HepG2 (cell line): ENCODE data around the gene GJD3. TPM values are rescaled to one million over a fixed set of nuclear protein-coding genes. Genes with fewer than 3 reads are reported as not detected.
A peak's percentile ranks its signal among the peaks of the same experiment; 100 is the strongest.

Experiments used
- ASH2L ChIP-seq: fragments of 300-600, 200-600 bp; sonication (generic); IDR thresholded peaks from 2 replicates; pipeline ENCODE4 v1.7.0; 2017; ENCODE audit warnings: low read depth, mild to moderate bottlenecking, moderate library complexity, mixed read lengths, low read length; ENCODE audit not compliant: insufficient read length
- FOXP4 ChIP-seq: sonication (generic); formaldehyde crosslinking; IDR thresholded peaks from 2 replicates; pipeline ENCODE4 v1.4.0; 2020; ENCODE audit warnings: missing genetic modification reagents
- HNF1A ChIP-seq, 2 experiments: sonication (generic) in 1 of 2; formaldehyde crosslinking in 1 of 2; IDR thresholded peaks; 2 replicates each; pipeline versions ENCODE4 v1.4.0 to v1.6.1; 2016 to 2020; ENCODE audit warnings: borderline replicate concordance in 1 of 2, low read depth in 1 of 2, mild to moderate bottlenecking in 1 of 2, missing genetic modification reagents in 1 of 2
- HNRNPH1 ChIP-seq: fragments of 200-400 bp; formaldehyde crosslinking; optimal IDR thresholded peaks from 2 replicates; pipeline ENCODE3; 2017; ENCODE audit warnings: mild to moderate bottlenecking, low read depth, low read length
- HOXA7 ChIP-seq: sonication (generic); formaldehyde crosslinking; IDR thresholded peaks from 2 replicates; pipeline ENCODE4 v1.8.1; 2022; ENCODE audit warnings: mild to moderate bottlenecking, missing genetic modification reagents, moderate library complexity
- MAFG ChIP-seq: sonication (generic); formaldehyde crosslinking; IDR thresholded peaks from 2 replicates; pipeline ENCODE4 v1.5.1; 2020; ENCODE audit warnings: mild to moderate bottlenecking, missing genetic modification reagents
- SOX5 ChIP-seq: IDR thresholded peaks from 2 replicates; pipeline ENCODE4 v1.6.1; 2016; ENCODE audit warnings: borderline replicate concordance
- SRSF9 ChIP-seq: fragments of 200-400 bp; formaldehyde crosslinking; IDR thresholded peaks from 2 replicates; pipeline ENCODE4 v1.6.1; 2018; ENCODE audit warnings: borderline replicate concordance, mild to moderate bottlenecking, low read depth, low read length; ENCODE audit not compliant: insufficient read depth, poor library complexity, severe bottlenecking
- TEAD2 ChIP-seq: sonication (generic); formaldehyde crosslinking; IDR thresholded peaks from 2 replicates; pipeline ENCODE4 v1.9.0; 2021; ENCODE audit warnings: missing genetic modification reagents
- ZBTB7B ChIP-seq: sonication (generic); formaldehyde crosslinking; IDR thresholded peaks from 2 replicates; pipeline ENCODE4 v1.4.0; 2020; ENCODE audit warnings: missing genetic modification reagents
- ZNF354B ChIP-seq: sonication (generic); formaldehyde crosslinking; IDR thresholded peaks from 2 replicates; pipeline ENCODE4 v1.8.0; 2022; ENCODE audit warnings: mild to moderate bottlenecking, missing genetic modification reagents
- ZNF432 ChIP-seq: sonication (generic); formaldehyde crosslinking; IDR thresholded peaks from 2 replicates; pipeline ENCODE4 v1.5.0; 2020; ENCODE audit warnings: missing genetic modification reagents, mild to moderate bottlenecking, borderline replicate concordance
- ZNF670 ChIP-seq: sonication (generic); formaldehyde crosslinking; IDR thresholded peaks from 2 replicates; pipeline ENCODE4 v1.8.0; 2022; ENCODE audit warnings: mild to moderate bottlenecking, missing genetic modification reagents, borderline replicate concordance
- polyA plus RNA-seq, 8 experiments: library from polyadenylated mRNA; depleted of rRNA in 3 of 8; stranded (reverse) in 7 of 8; unstranded in 1 of 8; fragments of >200 nt; fragmentation: Illumina TruSeq in 4 of 8; extraction: Trizol in 4 of 8; gene quantifications; 2 replicates each; pipeline versions ENCODE4 v1.2.1 to v1.2.3, GENCODE V29; 2011 to 2016; ENCODE audit warnings: low read depth in 4 of 8, missing spikeins in 1 of 8, mixed read lengths in 1 of 8; ENCODE audit not compliant: insufficient read depth in 1 of 8
- total RNA-seq, 5 experiments: library from RNA; depleted of rRNA; stranded (reverse); fragments of >200 nt; fragmentation: Illumina TruSeq; extraction: Trizol; gene quantifications; 2 replicates each; pipeline ENCODE4 v1.2.3, GENCODE V29; 2016; ENCODE audit warnings: low read depth in 1 of 5
- TF ChIP-seq, protein P1 (sequence below): sonication (generic); formaldehyde crosslinking; IDR thresholded peaks from 2 replicates; pipeline ENCODE4 v1.9.0; 2022; ENCODE audit warnings: low read depth, missing genetic modification reagents
- TF ChIP-seq, protein P2 (sequence below): sonication (generic); formaldehyde crosslinking; IDR thresholded peaks from 2 replicates; pipeline ENCODE4 v1.5.0; 2020; ENCODE audit warnings: mild to moderate bottlenecking, missing genetic modification reagents
- TF ChIP-seq, protein P3 (sequence below): sonication (generic); formaldehyde crosslinking; IDR thresholded peaks from 2 replicates; pipeline ENCODE4 v1.5.0; 2020; ENCODE audit warnings: missing genetic modification reagents

Gene GJD3
- total and polyA plus RNA-seq, 2 of the 13 experiments (the other 11 are each of a cell fraction or from before 2014, with no cell fraction given): not detected

- TF ChIP-seq, protein P1, sequence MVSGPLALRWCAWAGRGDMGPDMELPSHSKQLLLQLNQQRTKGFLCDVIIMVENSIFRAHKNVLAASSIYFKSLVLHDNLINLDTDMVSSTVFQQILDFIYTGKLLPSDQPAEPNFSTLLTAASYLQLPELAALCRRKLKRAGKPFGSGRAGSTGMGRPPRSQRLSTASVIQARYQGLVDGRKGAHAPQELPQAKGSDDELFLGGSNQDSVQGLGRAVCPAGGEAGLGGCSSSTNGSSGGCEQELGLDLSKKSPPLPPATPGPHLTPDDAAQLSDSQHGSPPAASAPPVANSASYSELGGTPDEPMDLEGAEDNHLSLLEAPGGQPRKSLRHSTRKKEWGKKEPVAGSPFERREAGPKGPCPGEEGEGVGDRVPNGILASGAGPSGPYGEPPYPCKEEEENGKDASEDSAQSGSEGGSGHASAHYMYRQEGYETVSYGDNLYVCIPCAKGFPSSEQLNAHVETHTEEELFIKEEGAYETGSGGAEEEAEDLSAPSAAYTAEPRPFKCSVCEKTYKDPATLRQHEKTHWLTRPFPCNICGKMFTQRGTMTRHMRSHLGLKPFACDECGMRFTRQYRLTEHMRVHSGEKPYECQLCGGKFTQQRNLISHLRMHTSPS (CRISPR knock-in tag): no peak; the same call in 1 of the 2 replicates
- TF ChIP-seq HNF1A (IDR thresholded peaks at IDR 0.05; ENCODE audit: low read depth) (no peak), HNF1A (CRISPR knock-in tag; IDR thresholded peaks at IDR 0.05; ENCODE audit: borderline replicate concordance) (peak; percentile 55; the same call in 1 of the 2 replicates), ZBTB7B (CRISPR knock-in tag) (peak; percentile 72; the same call in 1 of the 2 replicates), ASH2L (no peak), FOXP4 (CRISPR knock-in tag) (peak; percentile 68), MAFG (CRISPR knock-in tag) (no peak), ZNF670 (no peak; the same call in 1 of the 2 replicates), ZNF432 (CRISPR knock-in tag) (no peak), HOXA7 (CRISPR knock-in tag) (no peak), SRSF9 (no peak), HNRNPH1 (no peak), ZNF354B (no peak), SOX5 (peak; percentile 28; the same call in 1 of the 2 replicates), TEAD2 (CRISPR knock-in tag) (no peak)
- TF ChIP-seq, protein P2, sequence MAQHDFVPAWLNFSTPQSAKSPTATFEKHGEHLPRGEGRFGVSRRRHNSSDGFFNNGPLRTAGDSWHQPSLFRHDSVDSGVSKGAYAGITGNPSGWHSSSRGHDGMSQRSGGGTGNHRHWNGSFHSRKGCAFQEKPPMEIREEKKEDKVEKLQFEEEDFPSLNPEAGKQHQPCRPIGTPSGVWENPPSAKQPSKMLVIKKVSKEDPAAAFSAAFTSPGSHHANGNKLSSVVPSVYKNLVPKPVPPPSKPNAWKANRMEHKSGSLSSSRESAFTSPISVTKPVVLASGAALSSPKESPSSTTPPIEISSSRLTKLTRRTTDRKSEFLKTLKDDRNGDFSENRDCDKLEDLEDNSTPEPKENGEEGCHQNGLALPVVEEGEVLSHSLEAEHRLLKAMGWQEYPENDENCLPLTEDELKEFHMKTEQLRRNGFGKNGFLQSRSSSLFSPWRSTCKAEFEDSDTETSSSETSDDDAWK: no peak
- TF ChIP-seq, protein P3, sequence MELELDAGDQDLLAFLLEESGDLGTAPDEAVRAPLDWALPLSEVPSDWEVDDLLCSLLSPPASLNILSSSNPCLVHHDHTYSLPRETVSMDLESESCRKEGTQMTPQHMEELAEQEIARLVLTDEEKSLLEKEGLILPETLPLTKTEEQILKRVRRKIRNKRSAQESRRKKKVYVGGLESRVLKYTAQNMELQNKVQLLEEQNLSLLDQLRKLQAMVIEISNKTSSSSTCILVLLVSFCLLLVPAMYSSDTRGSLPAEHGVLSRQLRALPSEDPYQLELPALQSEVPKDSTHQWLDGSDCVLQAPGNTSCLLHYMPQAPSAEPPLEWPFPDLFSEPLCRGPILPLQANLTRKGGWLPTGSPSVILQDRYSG (CRISPR knock-in tag): no peak
Measured at GRCh38 chr17:40316571-40317344, 47.8 kb downstream of the GJD3 start (continued).
